Subcutaneous adipose tissue (tissue), 4 donors: ENCODE data around the gene GLRX5. TPM values are rescaled to one million over a fixed set of nuclear protein-coding genes. Genes with fewer than 3 reads are reported as not detected.

ENCODE experiments used
- CTCF ChIP-seq: fragments of 450-650 bp; IDR thresholded peaks from one replicate; pipeline ENCODE4 v1.5.1; 2016; ENCODE audit warnings: low read depth, mild to moderate bottlenecking, control low read depth, antibody characterized with exemption, moderate library complexity
- total RNA-seq, 4 donors: library from RNA; depleted of rRNA; stranded (reverse); fragments of >200 nt; gene quantifications; one replicate each; pipeline ENCODE4 v1.1.0, GENCODE V29; 2016

Gene GLRX5
- total RNA-seq: 10 to 100 TPM; 17.7 to 48.8 (median 20.5) TPM

GRCh38 chr14:95534299-95535225 is at the start of gene GLRX5:
GLRX5 (plus strand) TSS chr14:95535050; CDS start chr14:95535090, 40 bp downstream.
- TF ChIP-seq CTCF: no peak

DNA sequence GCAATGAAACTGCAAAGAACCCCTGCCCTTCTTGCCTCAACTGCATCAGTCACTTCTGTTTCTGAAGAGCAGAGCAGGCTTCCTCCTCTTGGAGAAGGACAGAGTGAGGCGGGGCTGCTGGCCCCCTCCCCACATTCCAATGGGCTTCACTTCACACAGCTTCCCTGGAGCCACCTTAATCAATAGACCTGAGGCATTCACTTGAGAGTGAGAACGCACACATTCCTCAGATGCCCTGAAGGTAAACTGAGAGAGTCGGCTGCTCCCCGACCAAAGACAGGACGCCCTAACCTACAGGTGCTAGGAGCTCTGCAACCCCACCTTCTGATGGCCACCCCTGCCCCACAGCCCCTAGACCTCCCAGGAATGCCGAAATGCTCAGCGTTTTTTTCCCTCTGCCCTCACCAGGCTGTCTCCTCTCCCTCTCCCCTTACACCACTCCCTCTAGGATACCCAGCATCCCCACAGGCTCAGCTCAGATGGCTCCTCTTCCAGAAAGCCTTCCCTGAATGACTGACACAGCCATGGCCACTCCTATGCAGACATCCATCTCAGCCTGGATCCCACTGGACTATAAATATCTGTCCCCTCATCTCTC is 49.5 kb upstream of the GLRX5 start:
- TF ChIP-seq CTCF: no peak

GRCh38 chr14:95486875-95487668 is 47.8 kb upstream of the GLRX5 start:
- no peak for TF ChIP-seq CTCF

DNA sequence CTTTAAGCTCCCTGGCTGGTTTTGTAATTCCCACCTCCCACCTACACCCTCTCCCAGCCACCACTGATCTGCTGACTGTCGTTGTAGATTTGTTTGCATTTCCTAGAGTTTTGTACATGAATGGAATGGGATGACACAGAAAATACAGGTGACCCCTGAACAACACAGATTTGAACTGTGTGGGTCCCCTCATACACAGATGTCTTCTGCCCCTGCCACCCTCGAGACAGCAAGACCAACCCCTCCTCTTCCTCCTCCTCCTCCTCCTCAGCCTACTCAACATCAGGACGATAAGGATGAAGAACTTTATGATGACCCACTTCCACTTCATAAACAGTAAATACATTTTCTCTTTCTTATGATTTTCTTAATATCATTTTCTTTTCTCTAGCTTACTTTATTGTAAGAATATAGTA is 47.2 kb upstream of the GLRX5 start:
- no peak for TF ChIP-seq CTCF

- no peak for TF ChIP-seq CTCF
Observed at GRCh38 chr14:95488376-95489213, 46.3 kb upstream of the GLRX5 start.

DNA sequence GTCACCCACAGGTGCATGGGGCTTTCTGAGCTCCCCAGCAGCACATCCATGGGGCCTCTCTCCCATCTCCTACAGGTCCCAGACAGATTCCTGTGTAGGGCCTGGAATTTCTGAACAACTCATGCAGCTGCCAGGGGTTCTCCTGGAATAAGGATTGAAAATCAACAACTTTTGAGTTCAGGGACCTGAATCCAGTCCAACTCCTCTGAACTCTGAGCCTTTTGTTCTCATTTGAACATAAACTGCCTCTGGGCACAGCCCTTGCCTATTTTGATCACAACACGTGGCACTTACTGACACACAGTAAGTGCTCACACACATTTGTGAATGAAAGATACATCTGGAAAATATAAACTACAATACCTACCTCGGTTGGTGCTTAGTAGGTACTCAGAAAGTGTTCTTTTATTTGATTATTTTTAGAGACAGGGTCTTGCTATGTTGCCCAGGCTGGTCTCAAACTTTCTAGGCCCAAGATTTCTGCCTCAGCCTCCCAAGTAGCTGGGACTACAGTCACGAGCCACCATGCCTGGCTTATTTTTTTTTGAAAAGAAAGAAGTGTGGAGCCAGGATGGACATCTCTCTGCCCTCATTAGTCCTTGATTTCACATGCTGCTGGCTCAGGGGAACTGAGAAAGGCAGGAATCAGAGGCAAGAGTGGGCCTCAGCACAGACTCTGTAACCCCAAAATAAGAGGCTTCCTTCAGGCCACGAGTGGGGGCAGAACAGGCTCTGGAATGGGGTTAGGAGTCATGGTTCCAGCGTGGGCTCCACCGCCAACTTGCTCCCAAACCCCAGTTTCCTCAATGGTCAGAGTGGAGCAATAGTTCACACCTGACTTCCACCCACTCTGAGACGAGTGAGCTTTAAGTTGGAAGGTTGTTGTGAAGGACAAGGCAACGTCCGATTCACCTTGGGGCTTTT is 45.4 kb upstream of the GLRX5 start:
- TF ChIP-seq CTCF: no peak
